ENCODE data around the gene C2orf66.

- TF ChIP-seq, protein P1, sequence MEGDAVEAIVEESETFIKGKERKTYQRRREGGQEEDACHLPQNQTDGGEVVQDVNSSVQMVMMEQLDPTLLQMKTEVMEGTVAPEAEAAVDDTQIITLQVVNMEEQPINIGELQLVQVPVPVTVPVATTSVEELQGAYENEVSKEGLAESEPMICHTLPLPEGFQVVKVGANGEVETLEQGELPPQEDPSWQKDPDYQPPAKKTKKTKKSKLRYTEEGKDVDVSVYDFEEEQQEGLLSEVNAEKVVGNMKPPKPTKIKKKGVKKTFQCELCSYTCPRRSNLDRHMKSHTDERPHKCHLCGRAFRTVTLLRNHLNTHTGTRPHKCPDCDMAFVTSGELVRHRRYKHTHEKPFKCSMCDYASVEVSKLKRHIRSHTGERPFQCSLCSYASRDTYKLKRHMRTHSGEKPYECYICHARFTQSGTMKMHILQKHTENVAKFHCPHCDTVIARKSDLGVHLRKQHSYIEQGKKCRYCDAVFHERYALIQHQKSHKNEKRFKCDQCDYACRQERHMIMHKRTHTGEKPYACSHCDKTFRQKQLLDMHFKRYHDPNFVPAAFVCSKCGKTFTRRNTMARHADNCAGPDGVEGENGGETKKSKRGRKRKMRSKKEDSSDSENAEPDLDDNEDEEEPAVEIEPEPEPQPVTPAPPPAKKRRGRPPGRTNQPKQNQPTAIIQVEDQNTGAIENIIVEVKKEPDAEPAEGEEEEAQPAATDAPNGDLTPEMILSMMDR (IDR thresholded peaks at IDR 0.05; ENCODE audit: insufficient read depth, low read depth, low read length), result no peak
- no peak for TF ChIP-seq EZH2 (IDR thresholded peaks at IDR 0.05; ENCODE audit: insufficient read depth, low read length)
These were observed 7.4 kb downstream of the C2orf66 start for GRCh38 chr2:196801674-196802261.
